PC-9 (cell line): ENCODE data around the gene EPB41L5.

Source experiments
- EZH2 ChIP-seq: fragments of 200-600 bp; sonication (generic); IDR thresholded peaks from 2 replicates; pipeline ENCODE4 v1.8.0; 2017; ENCODE audit warnings: antibody characterized with exemption, low read depth
- TF ChIP-seq, protein P1 (sequence below): fragments of 200-600 bp; sonication (generic); conservative IDR thresholded peaks from 2 replicates; pipeline ENCODE4 v1.6.1; 2017; ENCODE audit warnings: mixed run types, antibody characterized with exemption, mild to moderate bottlenecking, moderate library complexity

DNA sequence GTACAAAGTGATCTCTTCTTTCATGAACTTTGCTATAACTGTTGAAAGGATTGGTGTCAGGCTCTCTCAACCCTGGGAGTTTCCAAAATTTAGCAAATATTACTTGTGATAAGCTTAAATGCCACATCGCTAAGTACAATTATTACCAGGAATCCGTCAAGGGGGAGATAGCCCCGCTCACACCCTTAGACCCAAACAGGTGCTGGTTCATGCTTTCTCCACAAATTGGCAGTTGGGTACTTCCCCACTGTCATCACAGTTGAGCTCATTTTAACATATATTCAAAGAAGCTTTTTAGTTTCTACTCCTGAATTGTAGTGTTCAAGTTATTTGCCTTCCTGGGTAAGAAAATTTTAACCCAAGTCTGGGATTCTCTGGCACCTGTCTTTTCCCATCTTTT, 29.8 kb upstream of the EPB41L5 start:
- TF ChIP-seq, protein P1, sequence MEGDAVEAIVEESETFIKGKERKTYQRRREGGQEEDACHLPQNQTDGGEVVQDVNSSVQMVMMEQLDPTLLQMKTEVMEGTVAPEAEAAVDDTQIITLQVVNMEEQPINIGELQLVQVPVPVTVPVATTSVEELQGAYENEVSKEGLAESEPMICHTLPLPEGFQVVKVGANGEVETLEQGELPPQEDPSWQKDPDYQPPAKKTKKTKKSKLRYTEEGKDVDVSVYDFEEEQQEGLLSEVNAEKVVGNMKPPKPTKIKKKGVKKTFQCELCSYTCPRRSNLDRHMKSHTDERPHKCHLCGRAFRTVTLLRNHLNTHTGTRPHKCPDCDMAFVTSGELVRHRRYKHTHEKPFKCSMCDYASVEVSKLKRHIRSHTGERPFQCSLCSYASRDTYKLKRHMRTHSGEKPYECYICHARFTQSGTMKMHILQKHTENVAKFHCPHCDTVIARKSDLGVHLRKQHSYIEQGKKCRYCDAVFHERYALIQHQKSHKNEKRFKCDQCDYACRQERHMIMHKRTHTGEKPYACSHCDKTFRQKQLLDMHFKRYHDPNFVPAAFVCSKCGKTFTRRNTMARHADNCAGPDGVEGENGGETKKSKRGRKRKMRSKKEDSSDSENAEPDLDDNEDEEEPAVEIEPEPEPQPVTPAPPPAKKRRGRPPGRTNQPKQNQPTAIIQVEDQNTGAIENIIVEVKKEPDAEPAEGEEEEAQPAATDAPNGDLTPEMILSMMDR, result no peak
- TF ChIP-seq EZH2, result no peak
